Fibroblast of lung (primary cell): ENCODE results near the gene ARHGEF7.

Experiments used
- CTCF ChIP-seq, 2 donors: IDR thresholded peaks in 1 of 2; conservative IDR thresholded peaks in 1 of 2; 1 replicate in 1 of 2; 2 replicates in 1 of 2; pipeline ENCODE4 v1.5.1; 2011 to 2012; ENCODE audit warnings: low read length in 2 of 2, control low read depth in 1 of 2, inconsistent platforms in 1 of 2, low read depth in 1 of 2, mild to moderate bottlenecking in 1 of 2
- EZH2 ChIP-seq: IDR thresholded peaks from 2 replicates; pipeline ENCODE4 v1.5.1; 2012; ENCODE audit warnings: low read length, control low read depth, mild to moderate bottlenecking; ENCODE audit errors: missing control alignments

GRCh38 chr13:111129465-111130115, 14.5 kb downstream of the ARHGEF7 start:
- TF ChIP-seq CTCF (conservative IDR thresholded peaks at IDR 0.05 in 1 of 2, IDR thresholded peaks at IDR 0.05 in 1 of 2; ENCODE audit: low read depth in 1 of 2, low read length in 2 of 2) (no peak), EZH2 (no peak)
